ENCODE results near the gene STRIP2.
"Not testable (repeated sequence)": the region's sequence is repeated elsewhere in the genome, so short reads cannot be mapped to it uniquely, and the experiment has no call there.

STRIP2 gene

DNA sequence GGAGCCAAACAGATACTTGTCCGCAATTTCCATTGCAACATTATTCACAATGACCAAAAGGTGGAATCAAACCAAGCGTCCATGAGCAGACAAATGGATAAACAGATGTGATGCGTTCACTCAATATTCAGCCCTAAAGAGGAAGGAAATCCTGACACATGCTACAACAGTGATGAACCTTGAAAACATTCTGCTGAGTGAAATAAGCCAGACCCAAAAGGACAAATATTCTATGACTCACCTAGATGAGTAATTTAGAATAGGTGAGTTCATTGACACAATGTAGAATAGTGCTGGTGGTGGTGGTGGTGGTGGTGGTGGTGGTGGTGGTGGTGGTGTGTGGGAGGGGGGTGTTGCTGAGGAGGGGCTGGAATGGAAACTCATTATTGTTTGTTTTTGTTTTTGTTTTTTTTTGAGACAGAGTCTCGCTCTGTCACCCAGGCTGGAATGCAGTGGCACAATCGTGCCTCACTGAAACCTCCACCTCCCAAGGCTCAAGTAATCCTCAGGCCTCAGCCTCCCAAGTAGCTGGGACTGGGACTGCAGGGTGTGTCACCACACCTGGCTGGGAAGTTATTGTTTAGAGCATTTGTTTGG is 96.7 kb downstream of the STRIP2 start:
- DNase-seq (ENCODE audit: low read depth), result peak; percentile 12

DNA sequence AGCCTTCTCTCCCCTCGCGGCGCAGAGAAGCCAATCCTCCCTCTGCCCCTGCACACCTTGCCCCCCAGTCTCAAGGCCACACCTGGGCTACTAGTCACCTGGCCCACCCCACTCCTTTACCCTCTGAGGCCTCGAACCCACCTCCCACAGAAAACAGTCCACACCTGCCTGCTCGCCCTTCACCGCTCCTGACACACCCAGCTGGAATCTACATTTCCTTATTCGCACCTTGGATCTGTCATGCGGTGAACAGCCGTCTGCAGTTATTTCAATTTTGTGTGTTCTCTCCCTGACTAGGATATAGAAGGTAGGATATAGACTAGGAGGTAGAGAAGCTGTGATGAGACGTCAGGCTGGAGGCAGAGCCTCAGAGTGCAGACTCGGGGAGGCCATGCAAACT is 97.5 kb downstream of the STRIP2 start:
- DNase-seq (ENCODE audit: low read depth), result no peak

DNA sequence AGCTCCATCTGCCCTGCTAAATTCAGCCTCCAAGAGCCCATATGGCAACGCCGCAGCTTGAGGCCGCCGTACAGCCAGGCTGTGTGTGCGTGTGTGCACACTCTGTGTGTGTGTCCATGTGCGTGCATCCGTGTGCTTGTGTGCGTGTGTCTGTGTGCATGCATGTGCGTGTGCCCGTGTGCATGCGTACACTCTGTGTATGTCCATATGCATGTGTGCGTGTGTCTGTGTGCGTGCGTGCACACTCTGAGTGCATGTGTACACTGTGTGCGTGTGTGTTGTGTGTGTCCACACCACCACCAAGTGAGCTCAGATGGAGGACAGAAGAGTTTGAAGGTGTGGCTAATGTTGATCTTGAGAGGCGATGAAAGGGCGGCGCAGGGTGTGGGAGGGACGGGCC is 98.1 kb downstream of the STRIP2 start:
- no peak for DNase-seq (ENCODE audit: low read depth)

DNA sequence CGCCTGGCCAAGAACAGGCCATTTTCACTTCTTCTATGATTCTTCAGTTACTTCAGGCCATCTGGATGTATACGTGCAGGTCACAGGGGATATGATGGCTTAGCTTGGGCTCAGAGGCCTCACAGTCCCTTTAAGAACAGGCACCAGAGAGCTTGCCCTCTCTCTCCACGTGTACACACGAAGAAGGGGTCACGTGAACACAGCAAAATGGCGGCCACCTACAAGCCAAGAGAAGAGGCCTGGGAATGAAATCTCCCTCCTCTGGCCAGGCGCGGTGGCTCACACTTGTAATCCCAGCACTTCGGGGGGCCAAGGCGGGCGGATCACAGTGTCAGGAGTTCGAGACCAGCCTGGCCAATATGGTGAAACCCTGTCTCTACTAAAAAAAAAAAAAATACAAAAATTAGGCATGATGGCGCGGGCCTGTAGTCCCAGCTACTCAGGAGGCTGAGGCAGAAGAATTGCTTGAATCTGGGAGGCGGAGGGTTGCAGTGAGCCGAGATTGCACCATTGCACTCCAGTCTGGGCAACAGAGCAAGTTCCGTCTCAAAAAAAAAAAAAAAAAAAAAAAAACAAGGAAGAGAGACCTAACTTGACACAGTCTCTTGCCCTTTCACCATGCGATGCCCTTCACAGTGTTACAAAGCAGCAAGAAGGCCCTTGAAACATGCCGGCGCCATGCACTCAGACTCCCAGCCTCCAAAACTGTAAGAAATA is 100.5 kb downstream of the STRIP2 start:
- not testable (repeated sequence) for DNase-seq (ENCODE audit: low read depth)

DNA sequence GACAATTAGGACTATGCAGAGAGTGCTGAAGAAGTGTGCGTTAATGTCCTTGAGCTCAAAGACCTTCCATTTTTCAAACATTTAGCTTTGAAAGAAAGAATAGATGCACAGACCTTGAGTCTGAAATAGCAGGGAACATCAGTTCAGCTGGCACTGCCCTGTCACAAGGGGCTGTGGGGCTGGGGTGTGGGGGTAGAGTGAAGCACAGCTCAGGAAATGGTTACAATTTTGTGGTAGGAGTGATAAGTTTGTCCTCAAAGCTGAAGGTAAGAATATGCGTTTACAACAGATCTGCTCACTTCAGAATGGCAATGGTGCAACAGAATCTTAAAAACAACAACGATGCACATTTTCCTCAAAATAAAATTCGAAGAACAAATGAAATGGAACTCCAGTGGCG is 101.7 kb downstream of the STRIP2 start:
- DNase-seq (ENCODE audit: low read depth), result no peak

DNA sequence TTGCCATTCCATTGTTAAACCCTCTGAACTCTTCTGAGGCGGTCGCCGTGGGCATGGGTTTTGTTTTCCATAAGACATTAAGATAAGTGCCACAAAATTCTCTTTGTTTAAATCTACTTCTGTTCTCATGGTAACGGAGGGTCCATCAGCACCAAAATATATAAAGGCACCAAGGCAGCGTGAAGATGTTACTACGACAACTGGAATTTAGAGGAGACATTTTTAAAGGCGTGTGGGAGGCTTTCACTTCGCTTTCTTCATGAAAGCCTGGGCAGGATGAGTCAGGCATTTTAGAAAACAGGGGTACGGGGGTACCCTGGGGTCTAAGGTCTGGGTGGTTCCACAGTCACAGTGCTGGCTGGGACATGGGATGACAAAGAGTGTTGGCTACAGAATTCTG is 102.1 kb downstream of the STRIP2 start:
- DNase-seq (ENCODE audit: low read depth), result no peak

Data from HS-27A (cell line).